ENCODE results near the gene TSPAN9.

TSPAN9 gene

DNA sequence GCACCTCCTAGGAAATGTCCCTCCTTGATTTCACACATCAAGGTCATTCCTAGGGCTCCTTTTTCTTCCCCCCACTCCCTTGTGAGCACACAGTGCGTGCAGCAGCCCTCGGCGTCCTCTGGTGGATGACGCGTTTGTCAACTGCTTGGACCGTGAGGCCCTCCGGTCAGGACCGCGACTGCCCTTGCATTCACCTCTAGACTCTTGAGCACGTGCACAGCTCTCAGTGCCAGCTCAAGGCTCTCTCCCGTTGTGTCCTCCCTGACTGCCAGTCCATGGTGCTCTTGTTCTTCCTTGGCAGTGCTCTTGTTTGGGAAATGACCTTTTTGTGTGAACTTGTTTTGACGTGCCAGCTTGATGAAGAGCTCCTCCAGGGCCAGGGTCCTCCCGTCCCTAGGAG, 67.9 kb downstream of the TSPAN9 start:
- DNase-seq, result no peak

DNA sequence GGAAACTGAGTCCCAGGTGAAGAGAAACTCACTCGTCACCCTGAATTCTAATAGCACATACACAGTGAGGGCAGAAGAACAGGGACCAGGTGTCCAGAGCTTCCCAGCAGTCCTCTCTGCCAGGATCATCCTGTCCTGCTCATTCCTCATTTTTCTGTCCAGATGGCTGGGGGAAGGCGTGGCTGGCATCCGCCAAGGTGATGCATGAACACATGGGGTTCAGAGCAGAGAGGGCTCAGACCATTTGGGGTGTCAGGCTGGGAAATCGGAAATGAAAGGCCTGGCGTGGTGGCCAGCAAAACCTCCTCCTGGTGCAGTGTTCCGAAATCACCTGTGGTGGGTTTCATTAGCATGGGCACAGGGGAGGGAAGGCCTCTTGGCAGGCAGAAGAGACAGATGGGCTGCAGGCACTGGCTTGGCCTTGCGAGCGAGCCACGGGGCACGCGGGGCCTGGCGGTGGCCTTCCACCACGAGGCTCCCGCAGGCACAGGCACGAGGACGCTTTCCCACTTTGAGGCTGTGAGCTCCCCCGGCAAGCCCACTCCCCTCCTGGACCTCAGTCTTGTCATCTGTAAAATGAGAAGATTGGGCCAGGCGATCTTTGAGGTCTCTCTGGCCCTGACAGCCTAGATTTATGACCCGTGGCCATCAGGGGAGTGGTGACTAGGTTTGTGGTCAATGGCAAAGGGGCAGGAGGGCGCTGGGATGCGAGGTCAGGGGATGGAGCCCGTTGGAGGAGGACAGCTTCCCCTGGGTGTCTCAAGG, 68.5 kb downstream of the TSPAN9 start:
- no peak for DNase-seq

DNA sequence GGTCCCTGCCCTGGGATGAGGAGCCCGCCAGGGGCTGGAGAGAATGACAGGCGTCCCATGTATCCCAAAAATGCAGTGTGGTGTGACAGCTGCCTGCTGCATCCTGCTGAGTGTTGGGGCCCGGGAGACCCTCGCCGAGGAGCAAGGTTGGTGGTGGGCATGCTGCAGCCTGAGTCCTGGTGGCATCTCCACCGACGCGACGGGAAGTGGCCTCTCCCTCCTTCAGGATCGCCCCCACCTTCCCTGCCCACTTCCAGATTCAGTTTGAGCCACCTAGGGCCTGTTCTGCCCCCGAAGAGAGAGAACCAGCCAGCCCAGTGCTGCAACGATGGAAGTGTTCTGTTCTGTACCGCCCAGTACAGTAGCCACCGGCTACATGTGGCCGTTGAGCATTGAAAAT, 70.1 kb downstream of the TSPAN9 start:
- DNase-seq, result no peak

DNA sequence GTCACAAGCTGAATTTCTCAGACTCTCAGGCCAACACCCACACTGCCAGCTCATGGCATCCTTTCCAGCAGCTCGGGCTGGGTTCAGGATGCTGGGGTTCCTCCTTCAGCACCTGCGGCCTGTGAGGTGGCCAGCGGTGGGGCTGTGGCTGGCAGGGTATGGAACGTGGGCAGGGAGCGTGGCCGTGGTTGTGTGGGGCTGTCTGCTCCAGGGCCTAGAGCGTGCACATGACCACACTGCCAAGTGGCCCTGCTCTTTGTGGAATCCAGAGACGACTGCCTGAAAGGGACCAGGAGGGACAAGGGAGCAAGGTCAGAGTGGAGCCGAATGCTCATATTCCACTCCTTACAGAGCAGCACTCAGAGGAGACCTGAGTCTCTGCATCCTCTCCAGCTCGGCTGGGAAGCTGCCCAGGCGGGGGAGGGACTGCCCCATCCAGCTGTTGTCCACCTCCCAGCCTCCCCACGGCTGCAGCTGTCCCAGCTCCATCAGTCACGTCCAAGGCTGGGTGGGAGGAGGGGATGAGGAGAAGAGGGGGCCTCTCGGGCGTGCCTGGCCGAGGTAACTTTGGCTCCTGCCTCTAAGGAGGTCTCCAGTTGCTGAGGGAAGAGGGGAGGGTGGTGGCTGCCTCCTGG, 71.3 kb downstream of the TSPAN9 start:
- DNase-seq, result no peak

DNA sequence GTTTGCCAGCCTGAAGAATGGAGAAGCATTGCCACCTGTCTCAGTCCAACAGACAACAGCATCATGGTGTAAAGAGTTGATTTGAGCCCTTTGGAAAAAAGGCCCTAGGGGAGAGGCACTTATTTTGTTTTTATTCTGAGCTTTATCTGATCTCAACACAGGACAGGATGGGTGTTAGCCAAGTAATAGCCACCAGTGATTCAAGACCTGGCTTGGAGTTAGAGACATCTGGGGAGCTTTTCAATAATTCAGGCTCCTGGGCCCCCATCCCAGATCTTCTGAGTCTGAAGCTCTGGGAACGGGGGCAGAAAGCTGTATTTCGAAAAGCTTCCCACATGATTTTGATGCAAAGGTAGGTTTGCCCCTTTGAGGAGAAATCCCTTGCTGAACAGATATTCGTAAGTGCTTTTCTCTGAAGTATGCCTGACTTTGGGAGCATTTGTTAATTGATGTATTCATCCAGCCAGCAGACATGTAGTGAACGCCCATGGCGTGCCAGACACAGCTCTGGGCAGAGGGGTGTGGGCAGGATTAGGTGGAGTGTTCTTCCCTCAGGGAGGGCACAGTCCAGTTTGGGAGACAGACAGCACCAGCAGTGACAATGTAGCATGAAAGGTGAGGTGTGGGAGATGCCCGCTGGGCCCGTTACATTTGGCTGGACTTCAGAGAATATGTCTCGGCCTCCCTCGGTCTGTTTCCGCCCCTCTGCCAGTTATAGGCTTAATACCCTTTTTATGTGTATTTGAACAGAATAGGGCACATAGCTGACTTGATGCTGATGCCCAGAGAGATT, 72.5 kb downstream of the TSPAN9 start:
- DNase-seq, result no peak

DNA sequence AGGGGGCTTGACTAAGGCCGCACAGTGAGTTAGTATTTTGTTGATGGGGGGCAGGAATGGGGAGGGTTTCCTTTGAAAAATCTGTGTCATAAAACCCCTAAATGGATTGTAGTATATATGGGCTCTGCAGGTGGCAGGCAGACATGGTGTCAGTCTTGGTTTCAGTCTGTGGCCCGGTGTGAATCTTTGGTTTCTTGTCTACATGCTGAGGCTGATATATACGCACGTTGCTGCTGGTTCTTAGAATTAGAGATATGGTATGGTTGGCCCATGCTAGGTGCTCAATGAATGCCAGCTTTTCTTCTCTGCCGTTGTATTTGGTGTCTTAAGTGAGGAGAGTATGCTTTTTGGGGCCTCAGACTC, 73.1 kb downstream of the TSPAN9 start:
- no peak for DNase-seq

DNA sequence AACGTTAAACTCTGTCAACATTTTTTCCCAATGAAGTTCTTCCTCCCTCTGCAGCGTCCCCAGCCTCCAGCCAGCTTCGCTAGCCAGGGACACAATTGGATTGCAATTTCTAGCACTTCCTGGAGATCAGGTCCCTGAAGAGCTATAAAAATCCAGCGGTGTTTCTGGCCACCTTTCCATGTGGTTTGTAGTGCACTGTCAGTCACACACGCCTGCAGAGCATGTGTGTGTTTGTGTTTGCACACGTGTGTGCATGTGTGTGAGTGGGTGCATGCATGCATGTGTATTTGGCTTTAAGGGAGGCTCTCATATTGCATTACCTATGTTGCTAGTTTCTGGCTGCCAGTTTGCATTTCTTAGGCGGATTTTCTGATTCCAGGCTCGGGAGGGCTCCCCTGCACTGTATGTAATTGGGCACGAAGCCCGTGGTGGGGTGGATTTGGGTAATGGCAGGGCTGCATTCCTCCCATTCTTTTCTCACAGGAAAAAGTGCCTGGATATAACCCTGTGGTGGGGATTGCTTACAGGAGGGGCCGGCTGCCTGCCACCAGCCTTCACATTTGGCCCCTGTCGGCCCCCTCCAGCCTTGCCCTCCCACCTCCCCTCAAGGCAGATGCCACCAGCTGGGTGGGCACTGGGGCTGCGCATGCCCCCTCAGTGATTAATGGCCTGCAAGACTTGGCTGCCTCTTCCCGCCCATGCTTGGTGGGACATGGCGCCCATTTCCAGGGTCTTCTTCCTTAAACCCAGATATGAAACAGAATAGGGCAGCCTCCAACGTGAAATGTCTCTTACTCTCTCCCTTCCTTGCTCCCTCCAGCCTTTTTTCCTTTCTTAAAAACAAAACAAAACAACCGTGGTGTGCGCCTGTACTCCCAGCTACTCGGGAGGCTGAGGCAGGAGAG, 74.0 kb downstream of the TSPAN9 start:
- DNase-seq, result no peak

DNA sequence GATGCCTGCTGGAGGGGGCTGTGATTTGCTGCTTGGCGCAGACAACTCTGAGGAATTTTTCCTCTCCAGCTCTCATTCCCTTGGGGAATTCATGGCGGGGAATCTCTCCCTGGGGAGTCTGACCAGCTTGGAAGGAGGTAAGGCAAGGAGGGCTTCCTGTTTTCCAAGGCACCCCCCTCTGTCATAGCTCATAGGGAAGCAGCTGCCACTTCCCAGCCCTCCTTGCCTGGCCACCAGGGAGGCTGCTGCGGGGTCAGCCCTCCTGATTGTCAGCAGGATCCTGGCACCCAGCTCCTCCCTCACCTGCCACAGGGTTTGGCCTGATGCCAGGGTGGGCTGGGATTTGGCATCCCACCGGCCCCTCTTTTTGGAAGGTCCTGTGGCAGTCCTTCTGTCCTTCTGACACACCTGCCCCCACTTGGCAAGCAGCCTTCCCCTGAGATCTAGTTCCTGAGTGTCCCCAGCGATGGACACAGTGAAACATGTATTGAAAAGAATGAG, 74.9 kb downstream of the TSPAN9 start:
- no peak for DNase-seq

DNA sequence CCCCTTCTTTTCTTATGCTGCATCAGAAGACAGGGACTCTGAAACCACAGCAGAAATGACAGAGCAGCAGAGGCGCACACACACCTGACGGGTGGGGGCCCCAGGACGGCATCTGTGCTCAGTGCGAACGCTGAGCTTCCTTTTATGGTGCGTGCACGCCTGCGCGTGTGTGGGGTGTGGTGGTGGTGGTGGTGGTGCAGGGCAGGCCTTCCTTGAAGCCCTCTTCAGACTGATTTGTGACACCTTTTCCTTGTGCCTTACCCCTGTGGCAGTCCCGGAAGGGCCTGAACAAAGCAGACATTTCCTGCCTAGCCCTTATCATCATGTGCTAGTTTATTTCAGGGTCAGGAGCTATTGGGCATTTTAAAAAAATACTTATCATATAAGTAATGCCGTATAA, 75.7 kb downstream of the TSPAN9 start:
- no peak for DNase-seq

DNA sequence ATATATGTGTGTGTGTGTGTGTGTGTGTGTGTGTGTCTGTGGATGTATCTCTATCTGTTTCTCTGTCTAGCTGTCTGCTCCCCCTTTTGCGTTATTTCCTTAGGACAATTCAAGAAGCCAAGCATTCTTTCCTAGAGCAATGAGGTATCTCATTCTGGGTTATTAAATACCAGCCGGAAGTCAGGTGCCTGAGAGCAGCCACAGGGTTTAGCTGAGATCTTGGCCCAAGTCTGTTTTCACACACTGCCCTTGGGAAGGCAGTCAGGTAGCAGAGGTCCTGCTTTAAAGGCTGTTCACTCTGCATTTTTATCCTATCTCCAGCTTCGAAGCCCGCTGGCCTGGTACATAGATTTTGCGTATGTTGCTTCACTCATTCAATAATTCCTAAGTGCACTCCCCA, 76.8 kb downstream of the TSPAN9 start:
- no peak for DNase-seq

DNA sequence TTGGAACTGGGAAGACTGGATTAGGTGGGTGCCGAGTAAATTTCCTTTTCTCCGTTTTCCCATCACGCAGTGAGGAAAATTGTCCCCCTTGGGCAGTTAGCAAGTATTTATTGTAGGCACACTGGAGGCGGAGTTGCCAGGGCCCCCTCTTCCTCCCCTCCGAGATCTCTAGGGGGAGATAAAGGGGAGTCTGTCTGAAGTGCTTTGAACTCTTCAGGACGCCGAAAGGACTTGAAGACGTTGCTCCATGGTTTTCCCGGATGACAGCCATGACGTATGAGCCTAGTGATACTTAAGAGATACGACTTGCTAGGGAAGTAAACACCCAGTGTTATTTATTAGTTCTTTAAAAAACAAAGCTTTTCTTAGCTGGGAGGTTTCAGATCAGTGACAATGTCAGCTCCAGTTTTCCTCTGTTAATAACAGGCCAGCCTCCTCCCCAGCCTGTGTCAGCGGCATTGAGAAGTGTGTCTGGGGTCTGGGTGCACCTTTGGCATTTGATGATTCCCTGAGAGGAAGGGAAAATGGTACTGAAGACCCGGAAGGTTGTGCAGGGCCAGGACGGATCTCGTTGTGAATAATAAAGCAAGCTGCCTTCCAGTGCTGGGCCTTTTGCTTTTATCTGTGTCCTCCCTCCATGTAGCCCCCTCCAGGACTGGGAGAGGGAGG, 78.7 kb downstream of the TSPAN9 start:
- no peak for DNase-seq

DNA sequence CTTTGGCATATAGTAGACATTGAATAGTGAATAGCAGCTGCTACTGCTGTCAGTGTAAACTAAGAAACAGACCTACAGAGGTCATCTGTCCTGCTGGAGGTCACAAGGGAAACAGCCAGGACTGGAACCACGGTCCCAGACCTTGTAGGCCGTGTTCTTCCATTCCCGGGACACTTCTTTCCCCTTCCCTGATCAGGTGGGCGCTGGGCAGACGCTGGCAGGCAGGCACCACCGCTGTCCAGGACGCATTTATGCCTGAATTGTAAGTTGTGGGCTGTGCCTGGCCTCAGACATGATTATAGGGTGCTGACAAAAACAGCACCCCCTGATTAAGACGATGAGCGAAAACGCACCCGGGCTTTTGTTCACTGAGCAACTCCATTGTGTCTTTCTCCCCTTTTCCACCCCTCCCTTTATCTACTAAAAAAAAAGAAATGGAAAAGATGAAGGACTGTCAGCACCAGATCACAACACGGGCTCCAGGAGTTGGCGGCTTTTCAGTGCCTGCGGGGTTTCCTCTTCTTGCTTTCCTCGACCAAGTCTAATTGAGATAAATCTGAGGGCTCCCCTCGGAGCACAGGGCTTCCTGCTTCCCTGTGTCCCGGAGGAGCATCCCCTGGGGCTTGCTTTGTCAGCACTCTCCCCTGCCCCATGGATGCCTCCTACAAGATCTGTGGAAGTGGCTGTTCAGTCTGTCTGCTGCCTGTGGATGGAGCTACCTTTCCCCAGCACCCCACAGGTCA, 80.6 kb downstream of the TSPAN9 start:
- no peak for DNase-seq

DNA sequence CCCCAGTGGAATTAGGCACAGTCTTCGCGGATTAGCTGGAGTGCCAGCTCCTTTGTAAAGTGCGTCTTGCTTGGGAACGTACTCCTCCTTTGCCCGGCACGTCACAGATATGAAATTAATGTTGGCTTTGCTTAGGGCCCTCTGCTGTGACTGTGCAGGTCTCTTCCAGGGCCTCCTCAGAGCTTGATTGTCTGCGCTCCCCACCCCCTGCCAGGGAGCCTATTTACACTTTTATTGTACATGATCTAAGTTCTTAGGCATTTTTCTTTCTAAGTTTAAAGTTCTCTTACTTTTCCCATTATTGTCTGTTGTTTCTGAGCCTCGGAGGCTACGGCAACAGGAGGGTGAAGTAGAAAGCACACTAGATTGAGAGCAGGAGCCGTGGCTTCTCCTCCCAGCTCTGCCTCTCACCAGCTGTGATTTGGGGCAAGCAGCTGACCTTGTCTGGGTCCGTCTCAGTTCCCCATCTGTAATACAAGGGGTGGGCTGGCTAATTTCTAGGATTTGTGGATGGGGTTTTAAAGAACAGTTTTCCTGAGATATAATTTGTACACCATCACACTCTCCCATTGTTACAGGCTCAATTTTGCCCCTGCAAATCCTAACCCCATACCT, 81.8 kb downstream of the TSPAN9 start:
- DNase-seq, result no peak

DNA sequence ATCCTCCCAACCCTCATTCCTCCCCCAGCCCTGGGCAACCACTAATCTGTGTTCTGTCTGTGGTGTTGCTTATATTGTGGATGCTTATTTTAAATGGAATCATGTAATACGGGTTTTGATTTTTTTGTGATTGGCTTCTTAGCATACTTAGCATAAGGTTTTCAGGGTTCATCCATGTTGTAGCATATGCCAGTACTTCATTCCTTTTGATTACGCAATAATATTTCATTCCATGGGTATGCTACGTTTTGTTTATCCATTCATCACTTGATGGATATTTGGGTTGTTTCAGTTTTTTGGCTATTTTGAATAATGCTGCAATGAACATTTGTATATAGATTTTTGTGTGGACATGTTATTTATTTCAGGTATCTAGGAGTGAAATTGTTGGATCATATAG, 82.9 kb downstream of the TSPAN9 start:
- no peak for DNase-seq

DNA sequence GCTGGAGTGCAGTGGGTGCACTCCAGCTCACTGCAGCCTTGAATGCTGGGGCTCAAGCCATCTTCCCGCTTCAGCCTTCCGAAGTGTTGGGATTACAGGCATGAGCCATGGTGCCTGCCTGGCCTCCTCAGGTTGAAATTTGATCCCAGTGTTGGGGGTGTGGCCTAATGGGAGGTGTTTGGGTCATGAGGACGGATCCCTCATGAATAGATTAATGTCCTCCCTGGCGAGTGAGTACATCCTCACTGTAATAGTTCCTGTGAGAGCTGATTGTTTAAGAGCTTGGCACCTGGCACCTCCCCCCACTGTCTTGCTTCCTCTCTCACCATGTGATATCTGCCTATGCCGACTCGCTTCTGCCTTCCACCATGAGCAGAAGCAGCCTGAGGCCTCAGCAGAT, 84.7 kb downstream of the TSPAN9 start:
- DNase-seq, result no peak

DNA sequence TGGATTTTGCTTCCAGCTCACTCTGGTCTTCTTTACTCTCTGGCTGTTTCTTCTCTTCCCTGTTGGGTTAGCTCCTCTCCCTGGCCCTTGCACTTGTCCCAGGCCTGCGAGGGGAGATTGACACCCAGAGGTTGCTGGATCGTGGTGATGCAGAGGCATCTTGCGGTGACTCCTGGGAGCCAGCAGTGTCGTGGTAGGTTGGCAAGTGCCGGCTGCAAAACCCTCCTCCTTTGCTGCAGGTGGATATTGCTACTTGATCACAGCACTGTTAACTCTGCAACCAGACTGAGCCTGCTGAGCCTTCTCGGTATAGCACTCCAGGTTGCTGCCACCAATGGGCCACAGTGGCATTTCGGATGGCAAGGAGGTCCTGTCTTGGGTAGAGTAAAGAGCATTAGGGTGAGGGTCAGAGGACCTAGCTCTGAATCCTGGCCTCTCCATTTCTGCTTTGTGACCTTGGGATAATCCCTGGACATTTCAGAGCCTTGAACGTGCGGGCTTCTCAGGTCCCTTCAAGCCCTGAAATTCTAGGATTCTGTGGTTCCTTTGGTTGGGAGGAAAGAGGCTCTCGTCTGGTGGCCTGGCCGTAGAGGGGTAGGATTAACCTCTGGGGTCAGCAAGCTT, 87.4 kb downstream of the TSPAN9 start:
- no peak for DNase-seq

DNA sequence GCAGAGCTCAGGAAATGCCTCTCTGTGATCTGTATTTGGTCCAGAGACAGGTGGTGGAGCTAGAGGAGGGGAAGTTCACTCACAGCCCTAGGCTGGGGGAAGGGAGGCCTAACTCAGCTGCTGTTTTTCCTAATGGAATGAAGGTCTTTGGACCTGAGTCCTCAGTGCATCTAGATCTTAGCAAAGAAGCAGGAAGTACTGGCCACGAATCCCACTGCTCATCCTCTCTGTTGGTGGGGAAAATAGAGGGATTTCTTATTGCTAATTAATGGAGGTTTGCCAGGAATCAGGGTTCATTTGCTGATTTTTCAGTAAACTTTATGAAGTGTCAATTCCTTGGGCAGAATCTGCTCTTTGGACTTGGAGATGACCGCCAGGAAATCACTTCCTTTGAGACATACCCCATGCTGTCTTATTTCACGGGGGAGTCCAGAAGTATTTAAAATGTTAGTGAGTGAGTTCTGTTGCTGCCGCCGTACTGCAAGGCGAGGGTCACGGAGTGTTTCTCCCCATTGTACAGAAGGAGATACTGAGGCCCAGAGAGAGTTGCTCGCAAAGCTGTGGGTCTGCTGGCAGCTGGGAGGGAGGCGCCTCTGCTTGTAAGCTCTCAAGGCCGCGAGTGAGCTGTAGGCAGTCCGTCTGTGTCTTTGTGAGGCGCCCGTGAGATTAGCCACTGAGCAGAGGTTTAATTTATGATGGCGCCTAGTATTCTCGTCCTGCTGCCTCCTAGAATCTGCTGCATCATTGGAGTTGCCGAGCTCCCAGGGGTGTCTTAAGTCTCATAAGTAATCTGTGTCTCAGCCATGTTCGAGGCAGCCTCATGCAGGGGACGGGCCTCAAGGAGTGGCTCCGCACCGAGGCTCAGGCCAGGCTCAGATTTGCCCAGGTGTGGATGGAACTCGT, 88.2 kb downstream of the TSPAN9 start:
- DNase-seq, result no peak

DNA sequence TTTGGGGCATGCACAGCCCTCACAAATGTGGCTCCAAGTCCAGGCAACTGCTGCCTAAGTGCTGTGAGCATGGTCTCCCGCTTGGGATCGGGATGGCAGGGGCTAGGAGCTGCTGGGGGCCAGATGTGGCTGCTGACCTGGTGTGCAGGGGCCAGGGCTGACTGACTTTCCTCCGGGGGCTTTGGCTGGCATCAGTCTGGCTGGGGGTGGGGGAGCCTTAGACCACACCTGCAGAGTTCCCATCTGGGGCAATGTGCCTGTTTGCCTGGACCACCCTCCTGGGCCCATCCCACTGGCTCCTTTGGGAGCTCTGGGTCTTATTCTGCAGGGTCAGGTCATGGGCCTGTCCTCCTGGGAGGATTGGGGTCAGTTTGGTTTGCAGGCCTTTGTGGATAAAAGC, 90.5 kb downstream of the TSPAN9 start:
- DNase-seq, result no peak
